Sigmoid colon (tissue), 7 donors: ENCODE measurements around the gene SERPINB10. TPM values are rescaled to one million over a fixed set of nuclear protein-coding genes. Genes with fewer than 3 reads are reported as not detected.

Source experiments
- DNase-seq: peaks from one replicate; pipeline ENCODE4 v3.0.0-alpha.2; 2019
- H3K27ac ChIP-seq, 4 donors: fragments of 200-600 bp; sonication (generic); one replicate each; pipeline ENCODE4 v1.5.1; 2016 to 2019; ENCODE audit warnings: mild to moderate bottlenecking in 1 of 4
- H3K27me3 ChIP-seq, 3 donors: fragments of 200-600 bp; sonication (generic); one replicate each; pipeline ENCODE4 v1.5.1; 2019; ENCODE audit warnings: mild to moderate bottlenecking in 1 of 3
- H3K36me3 ChIP-seq, 4 donors: fragments of 200-600 bp; sonication (generic); one replicate each; pipeline ENCODE4 v1.5.1; 2016 to 2019
- H3K4me1 ChIP-seq, 4 donors: fragments of 200-600 bp; sonication (generic); one replicate each; pipeline ENCODE4 v1.5.1; 2017 to 2019
- H3K4me3 ChIP-seq, 4 donors: fragments of 200-600 bp; sonication (generic); one replicate each; pipeline ENCODE4 v1.5.1; 2017 to 2019; ENCODE audit warnings: mild to moderate bottlenecking in 2 of 4, moderate library complexity in 1 of 4
- H3K9me3 ChIP-seq, 4 donors: fragments of 200-600 bp in 3 of 4; sonication (generic) in 3 of 4; one replicate each; pipeline versions ENCODE4 v1.5.1 to v1.6.1; 2013 to 2019
- EP300 ChIP-seq, 4 donors: sonication (generic); formaldehyde crosslinking; IDR thresholded peaks; one replicate each; pipeline ENCODE4 v1.6.1; 2017; ENCODE audit warnings: antibody characterized with exemption in 4 of 4
- POLR2A ChIP-seq, 2 donors: fragments of 450-650 bp; IDR thresholded peaks; one replicate each; pipeline ENCODE4 v1.6.1; 2016; ENCODE audit warnings: antibody characterized with exemption in 2 of 2, mild to moderate bottlenecking in 2 of 2, moderate library complexity in 2 of 2
- POLR2AphosphoS5 ChIP-seq, 4 donors: sonication (generic); formaldehyde crosslinking; IDR thresholded peaks; one replicate each; pipeline ENCODE4 v1.6.1; 2017; ENCODE audit warnings: antibody characterized with exemption in 4 of 4
- WGBS, 2 donors: extraction: QIAGEN DNeasy Blood & Tissue Kit; methylation state at CpG; one replicate each; pipeline ENCODE4 v1.1.7; 2013; 5-methylcytosine and 5-hydroxymethylcytosine counted together
- intact Hi-C: fragments of 100-400 bp; cut with DNase I; formaldehyde crosslinking; loops from one replicate; pipeline ENCODE4 v1.15.1; 2023
- polyA plus RNA-seq, 3 donors: library from polyadenylated mRNA; stranded (reverse); fragments of 200-250 nt; gene quantifications; one replicate each; pipeline ENCODE4 v1.2.3, GENCODE V29; 2013
- total RNA-seq, 4 donors: library from RNA; depleted of rRNA; stranded (reverse); fragments of >200 nt; gene quantifications; one replicate each; pipeline ENCODE4 v1.1.0, GENCODE V29; 2016
- TF ChIP-seq, protein P1 (sequence below), 4 experiments: fragments of 450-650 bp in 3 of 4; fragments of 200-600 bp in 1 of 4; IDR thresholded peaks; one replicate each; pipeline ENCODE4 v1.5.1; 2016 to 2019; ENCODE audit warnings: antibody characterized with exemption in 4 of 4, mild to moderate bottlenecking in 3 of 4, moderate library complexity in 2 of 4
- donor health status: healthy with polysubstance abuse.
- donor health status: Bipolar disorder and iron deficiency.
- donor health status: healthy.

SERPINB10 gene
- total and polyA plus RNA-seq, 7 donors = 0.15 TPM; not detected in 6

DNA sequence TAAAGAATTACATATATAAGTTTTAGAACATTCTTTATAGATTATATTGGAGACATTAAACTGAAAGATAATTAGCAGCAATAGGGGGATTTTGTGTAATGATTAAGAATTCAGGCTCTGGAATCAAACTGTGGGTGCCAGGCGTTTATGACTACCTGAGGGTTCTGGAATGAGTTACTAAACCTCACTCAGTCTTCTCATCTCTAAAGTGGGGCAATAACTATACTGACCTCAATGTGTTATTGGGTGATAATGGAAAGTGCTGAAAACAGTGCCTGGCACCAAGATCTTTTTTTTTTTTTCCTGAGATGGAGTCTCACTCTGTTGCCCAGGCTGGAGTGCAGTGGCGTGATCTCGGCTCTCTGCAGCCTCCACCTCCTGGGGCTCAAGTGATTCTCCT lies 69.3 kb downstream of the SERPINB10 start:
- Histone ChIP-seq H3K27ac (no peak overlapping the region), H3K27me3 (no peaks in the 10 kb centered on the region), H3K4me3 (no peak overlapping the region), H3K9me3 (no peaks in the 10 kb centered on the region), H3K4me1 (peaks cover 0 to 14% (median 3%) of the 10 kb centered on the region in 4 donors), H3K36me3 (peaks cover 0 to 4% (median 0%) of the 10 kb centered on the region in 4 donors)
- 89 to 94% methylated on average over 3 of the region's 3 CpGs for WGBS, 2 donors
- intact Hi-C loops = no loop called here
- DNase-seq = no peak
- TF ChIP-seq, protein P1, sequence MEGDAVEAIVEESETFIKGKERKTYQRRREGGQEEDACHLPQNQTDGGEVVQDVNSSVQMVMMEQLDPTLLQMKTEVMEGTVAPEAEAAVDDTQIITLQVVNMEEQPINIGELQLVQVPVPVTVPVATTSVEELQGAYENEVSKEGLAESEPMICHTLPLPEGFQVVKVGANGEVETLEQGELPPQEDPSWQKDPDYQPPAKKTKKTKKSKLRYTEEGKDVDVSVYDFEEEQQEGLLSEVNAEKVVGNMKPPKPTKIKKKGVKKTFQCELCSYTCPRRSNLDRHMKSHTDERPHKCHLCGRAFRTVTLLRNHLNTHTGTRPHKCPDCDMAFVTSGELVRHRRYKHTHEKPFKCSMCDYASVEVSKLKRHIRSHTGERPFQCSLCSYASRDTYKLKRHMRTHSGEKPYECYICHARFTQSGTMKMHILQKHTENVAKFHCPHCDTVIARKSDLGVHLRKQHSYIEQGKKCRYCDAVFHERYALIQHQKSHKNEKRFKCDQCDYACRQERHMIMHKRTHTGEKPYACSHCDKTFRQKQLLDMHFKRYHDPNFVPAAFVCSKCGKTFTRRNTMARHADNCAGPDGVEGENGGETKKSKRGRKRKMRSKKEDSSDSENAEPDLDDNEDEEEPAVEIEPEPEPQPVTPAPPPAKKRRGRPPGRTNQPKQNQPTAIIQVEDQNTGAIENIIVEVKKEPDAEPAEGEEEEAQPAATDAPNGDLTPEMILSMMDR (IDR thresholded peaks at IDR 0.05) = no peak
- TF ChIP-seq POLR2A (IDR thresholded peaks at IDR 0.05) (no peak), EP300 (IDR thresholded peaks at IDR 0.05) (no peak), POLR2AphosphoS5 (IDR thresholded peaks at IDR 0.05) (no peak)

DNA sequence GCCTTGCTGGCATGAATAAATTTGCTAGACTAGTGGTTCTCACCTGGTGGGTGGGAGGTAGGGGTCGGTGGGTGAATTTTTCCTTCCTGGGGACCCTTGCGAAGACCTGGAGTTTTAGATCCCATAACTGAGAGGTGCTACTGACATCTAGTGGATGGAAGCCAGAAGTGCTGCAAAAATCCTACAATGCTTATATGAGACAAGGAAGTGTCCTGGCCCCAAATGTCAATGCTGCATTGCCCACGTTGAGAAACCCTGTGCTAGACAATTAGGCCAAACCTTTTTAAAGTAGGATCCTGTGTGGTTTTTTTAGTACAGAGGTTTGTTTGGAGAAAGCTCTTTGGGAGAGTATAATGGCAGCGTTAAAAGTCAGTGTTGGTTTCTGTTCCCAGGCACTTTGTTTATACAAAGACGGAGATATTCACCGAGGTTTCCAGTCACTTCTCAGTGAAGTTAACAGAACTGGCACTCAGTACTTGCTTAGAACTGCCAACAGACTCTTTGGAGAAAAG lies 71.7 kb downstream of the SERPINB10 start:
- intact Hi-C loops = loop anchor here (1.0 kb wide), 1 partner anchor 9 kb away; the partner anchor contains the start of gene SERPINB8
- peak overlapping the region; percentile 21 to 44 (median 36) for H3K4me3 ChIP-seq
- peak; percentile 69 for DNase-seq
- no peak for TF ChIP-seq POLR2AphosphoS5 (IDR thresholded peaks at IDR 0.05)
- no peak for TF ChIP-seq EP300 (IDR thresholded peaks at IDR 0.05)
- TF ChIP-seq POLR2A (IDR thresholded peaks at IDR 0.05) = no peak
- TF ChIP-seq, protein P1 (IDR thresholded peaks at IDR 0.05) = peak; percentile 38 to 89 (median 70)
- H3K4me1 ChIP-seq = peaks cover 0 to 14% (median 3%) of the 10 kb centered on the region in 4 donors
- 13 to 24% methylated on average over 6 of the region's 6 CpGs for WGBS, 2 donors
- peak overlapping the region; percentile 60 to 77 (median 76) for H3K27ac ChIP-seq
- no peaks in the 10 kb centered on the region for H3K9me3 ChIP-seq
- peaks cover 0 to 20% (median 0%) of the 10 kb centered on the region in 4 donors for H3K36me3 ChIP-seq
- no peaks in the 10 kb centered on the region for H3K27me3 ChIP-seq

DNA sequence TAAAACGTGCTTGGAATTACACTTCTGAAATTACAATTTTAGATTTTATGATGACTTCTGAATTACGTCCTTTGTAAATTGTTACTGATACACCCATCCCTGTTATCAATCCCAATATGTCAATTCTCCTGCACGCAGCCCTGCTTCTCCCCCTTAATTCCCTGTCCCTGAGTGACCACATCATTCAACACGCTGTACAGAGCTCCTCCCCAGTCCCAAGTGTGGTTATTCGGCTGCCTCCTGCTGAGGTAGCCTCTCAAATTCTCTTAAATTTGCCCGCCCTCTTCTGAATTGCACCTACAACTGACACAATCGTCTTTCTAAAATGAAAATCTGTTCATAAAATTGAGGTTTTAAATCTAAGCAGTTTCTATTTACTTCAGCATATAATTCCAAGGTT lies 72.3 kb downstream of the SERPINB10 start:
- no peak for DNase-seq
- Histone ChIP-seq H3K4me3 (peak overlapping the region; percentile 21 to 44 (median 36)), H3K9me3 (no peaks in the 10 kb centered on the region), H3K27ac (peak overlapping the region; percentile 60 to 77 (median 76)), H3K4me1 (peaks cover 0 to 14% (median 3%) of the 10 kb centered on the region in 4 donors), H3K36me3 (peaks cover 0 to 20% (median 0%) of the 10 kb centered on the region in 4 donors), H3K27me3 (no peaks in the 10 kb centered on the region)
- 66 to 75% methylated on average over 7 of the region's 7 CpGs for WGBS, 2 donors
- intact Hi-C loops = loop anchor here (10.0 kb wide), 1 partner anchor 465 kb away; no protein-coding TSS in a partner anchor
- TF ChIP-seq, protein P1 (IDR thresholded peaks at IDR 0.05) = no peak
- no peak for TF ChIP-seq EP300 (IDR thresholded peaks at IDR 0.05)
- TF ChIP-seq POLR2AphosphoS5 (IDR thresholded peaks at IDR 0.05) = no peak
- TF ChIP-seq POLR2A (IDR thresholded peaks at IDR 0.05) = no peak

DNA sequence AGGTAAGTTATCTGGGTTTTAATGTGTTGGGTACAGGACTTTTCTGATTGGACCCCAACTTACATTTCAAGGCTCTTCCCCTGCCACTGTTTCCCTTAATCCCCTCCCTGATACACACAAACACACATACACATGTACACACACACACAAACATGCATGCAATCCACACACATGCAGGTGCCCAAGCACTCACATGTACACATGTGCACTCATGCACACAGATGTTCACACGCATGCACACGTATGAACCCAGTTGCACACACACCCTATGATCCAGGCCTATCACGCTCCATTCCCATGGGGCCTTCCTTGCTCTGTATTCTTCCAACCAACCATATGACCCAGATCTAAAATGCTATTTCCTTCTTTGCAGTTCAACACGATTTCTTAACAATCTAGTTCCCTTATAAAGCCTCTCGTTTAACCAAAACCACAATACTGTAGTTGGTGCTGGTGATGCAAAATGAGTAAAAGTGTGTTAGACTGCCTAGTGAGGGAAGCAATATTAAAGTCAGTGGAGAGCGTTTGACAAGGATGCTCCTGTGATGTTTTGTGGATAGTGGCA lies 73.2 kb downstream of the SERPINB10 start:
- H3K9me3 ChIP-seq = no peaks in the 10 kb centered on the region
- DNase-seq = no peak
- H3K4me1 ChIP-seq = peaks cover 0 to 14% (median 3%) of the 10 kb centered on the region in 4 donors
- H3K27me3 ChIP-seq = no peaks in the 10 kb centered on the region
- peaks cover 0 to 20% (median 0%) of the 10 kb centered on the region in 4 donors for H3K36me3 ChIP-seq
- whole genome bisulfite sequencing, 2 donors = 82 to 88% methylated on average over 6 of the region's 6 CpGs
- H3K27ac ChIP-seq = no peak overlapping the region
- no peak overlapping the region for H3K4me3 ChIP-seq
- intact Hi-C loops = loop anchor here (10.0 kb wide), 1 partner anchor 466 kb away; no protein-coding TSS in a partner anchor
- no peak for TF ChIP-seq POLR2A (IDR thresholded peaks at IDR 0.05)
- no peak for TF ChIP-seq POLR2AphosphoS5 (IDR thresholded peaks at IDR 0.05)
- TF ChIP-seq, protein P1 (IDR thresholded peaks at IDR 0.05) = no peak
- TF ChIP-seq EP300 (IDR thresholded peaks at IDR 0.05) = no peak
